ENCODE measurements around the gene CCDC148.

Gene CCDC148

GRCh38 chr2:158394453-158394852 lies 62.1 kb downstream of the CCDC148 start:
- DNase-seq (ENCODE audit: low read depth in 1 of 2, low spot score in 1 of 2), result no peak
- H3K27me3 ChIP-seq (ENCODE audit: insufficient read depth, poor library complexity, severe bottlenecking), result no peaks in the 10 kb centered on the region
- no peak overlapping the region for H3K27ac ChIP-seq (replicated peaks)
- H3K4me3 ChIP-seq (replicated peaks; ENCODE audit: insufficient read depth, low read length), result no peak overlapping the region
- TF ChIP-seq CTCF (IDR thresholded peaks at IDR 0.05; ENCODE audit: insufficient read depth, low read length) (no peak), POLR2AphosphoS5 (IDR thresholded peaks at IDR 0.05; ENCODE audit: low read depth) (no peak), SPI1 (IDR thresholded peaks at IDR 0.05; ENCODE audit: borderline replicate concordance, low read depth) (no peak), GABPA (IDR thresholded peaks at IDR 0.05; ENCODE audit: low read depth) (no peak), REST (IDR thresholded peaks at IDR 0.05; ENCODE audit: insufficient replicate concordance, low read depth) (no peak)

DNA sequence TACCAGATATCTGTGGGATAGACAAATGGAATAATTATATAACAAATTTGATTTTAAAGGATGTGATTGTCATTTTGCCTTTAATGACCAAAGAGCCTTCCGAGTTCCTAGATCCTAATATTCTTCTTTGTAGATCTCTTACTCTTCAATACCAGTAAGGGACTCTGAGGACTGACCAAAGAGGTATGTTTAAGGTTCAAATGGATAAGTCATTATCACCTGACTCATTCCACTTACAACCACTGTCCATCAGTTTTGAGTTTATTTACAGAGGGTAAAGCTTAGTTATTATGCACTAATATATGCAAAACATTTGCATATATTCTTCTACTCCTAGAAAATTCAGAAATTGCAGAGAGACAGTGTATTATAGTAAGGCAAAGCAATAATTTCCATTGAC lies 62.7 kb downstream of the CCDC148 start:
- TF ChIP-seq POLR2AphosphoS5 (IDR thresholded peaks at IDR 0.05; ENCODE audit: low read depth) (no peak), SPI1 (IDR thresholded peaks at IDR 0.05; ENCODE audit: borderline replicate concordance, low read depth) (no peak), REST (IDR thresholded peaks at IDR 0.05; ENCODE audit: insufficient replicate concordance, low read depth) (no peak), CTCF (IDR thresholded peaks at IDR 0.05; ENCODE audit: insufficient read depth, low read length) (no peak), GABPA (IDR thresholded peaks at IDR 0.05; ENCODE audit: low read depth) (no peak)

DNA sequence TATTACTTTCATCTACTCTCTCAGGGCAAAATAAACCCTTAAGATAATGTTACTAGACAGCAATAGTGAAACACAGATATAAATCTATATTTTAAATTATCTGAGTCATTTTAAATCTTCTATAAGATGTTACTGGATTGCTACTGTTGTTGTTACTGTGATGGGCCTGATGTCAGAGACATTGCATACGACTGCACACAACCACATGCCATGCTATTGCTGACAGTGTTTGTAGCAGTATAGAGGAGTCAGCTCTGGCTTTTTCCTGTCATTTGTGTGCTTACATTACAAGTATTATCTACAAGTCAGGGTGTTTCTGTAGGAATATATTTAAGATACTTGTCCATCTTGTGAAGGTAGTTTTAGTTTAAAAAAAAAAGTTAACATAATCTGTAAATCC lies 63.9 kb downstream of the CCDC148 start:
- no peak for TF ChIP-seq GABPA (IDR thresholded peaks at IDR 0.05; ENCODE audit: low read depth)
- no peak for TF ChIP-seq REST (IDR thresholded peaks at IDR 0.05; ENCODE audit: insufficient replicate concordance, low read depth)
- no peak for TF ChIP-seq CTCF (IDR thresholded peaks at IDR 0.05; ENCODE audit: insufficient read depth, low read length)
- no peak for TF ChIP-seq SPI1 (IDR thresholded peaks at IDR 0.05; ENCODE audit: borderline replicate concordance, low read depth)
- no peak for TF ChIP-seq POLR2AphosphoS5 (IDR thresholded peaks at IDR 0.05; ENCODE audit: low read depth)

More for the DNA sequence above, 62.7 kb downstream of the CCDC148 start:
- no peaks in the 10 kb centered on the region for H3K27me3 ChIP-seq (ENCODE audit: insufficient read depth, poor library complexity, severe bottlenecking)
- H3K27ac ChIP-seq (replicated peaks), result no peak overlapping the region
- no peak overlapping the region for H3K4me3 ChIP-seq (replicated peaks; ENCODE audit: insufficient read depth, low read length)
- no peak for DNase-seq (ENCODE audit: low read depth in 1 of 2, low spot score in 1 of 2)

More for the DNA sequence above, 63.9 kb downstream of the CCDC148 start:
- Histone ChIP-seq H3K4me3 (replicated peaks; ENCODE audit: insufficient read depth, low read length) (no peak overlapping the region), H3K27me3 (ENCODE audit: insufficient read depth, poor library complexity, severe bottlenecking) (no peaks in the 10 kb centered on the region), H3K27ac (replicated peaks) (no peak overlapping the region)
- no peak for DNase-seq (ENCODE audit: low read depth in 1 of 2, low spot score in 1 of 2)

Data from HL-60 (cell line).